Neural crest cell (in vitro differentiated cells): ENCODE data around the gene MPIG6B. TPM values are rescaled to one million over a fixed set of nuclear protein-coding genes. Genes with fewer than 3 reads are reported as not detected.

Experiments used
- DNase-seq: peaks from one replicate; pipeline ENCODE4 v3.0.0; 2021; ENCODE audit warnings: low read depth, mixed read lengths, low spot score
- H3K27ac Mint-ChIP-seq: one replicate; pipeline ENCODE4 v1.8.0; 2021; ENCODE audit warnings: mild to moderate bottlenecking, mixed read lengths; ENCODE audit not compliant: unreplicated experiment
- H3K27me3 Mint-ChIP-seq: 2 replicates; pipeline ENCODE4 v1.8.0; 2021; ENCODE audit warnings: low read depth, mild to moderate bottlenecking, mixed read lengths
- H3K36me3 Mint-ChIP-seq: 2 replicates; pipeline ENCODE4 v1.8.0; 2021; ENCODE audit warnings: low read depth, mild to moderate bottlenecking, mixed read lengths
- H3K4me1 Mint-ChIP-seq: 2 replicates; pipeline ENCODE4 v1.8.0; 2021; ENCODE audit warnings: mixed read lengths
- H3K4me3 Mint-ChIP-seq: one replicate; pipeline ENCODE4 v1.8.0; 2021; ENCODE audit warnings: mild to moderate bottlenecking, mixed read lengths
- H3K9me3 Mint-ChIP-seq: 2 replicates; pipeline ENCODE4 v1.8.0; 2021; ENCODE audit warnings: mixed read lengths
- CTCF ChIP-seq: fragments of 200-600 bp; sonication (generic); conservative IDR thresholded peaks from 2 replicates; pipeline ENCODE4 v1.5.0; 2021; ENCODE audit warnings: antibody characterized with exemption, mild to moderate bottlenecking
- total RNA-seq: library from RNA; stranded (reverse); gene quantifications from 2 replicates; pipeline ENCODE4 v1.2.1, GENCODE V29; 2021

MPIG6B gene
- total RNA-seq, 1 donor from 2014 or later: not detected

DNA sequence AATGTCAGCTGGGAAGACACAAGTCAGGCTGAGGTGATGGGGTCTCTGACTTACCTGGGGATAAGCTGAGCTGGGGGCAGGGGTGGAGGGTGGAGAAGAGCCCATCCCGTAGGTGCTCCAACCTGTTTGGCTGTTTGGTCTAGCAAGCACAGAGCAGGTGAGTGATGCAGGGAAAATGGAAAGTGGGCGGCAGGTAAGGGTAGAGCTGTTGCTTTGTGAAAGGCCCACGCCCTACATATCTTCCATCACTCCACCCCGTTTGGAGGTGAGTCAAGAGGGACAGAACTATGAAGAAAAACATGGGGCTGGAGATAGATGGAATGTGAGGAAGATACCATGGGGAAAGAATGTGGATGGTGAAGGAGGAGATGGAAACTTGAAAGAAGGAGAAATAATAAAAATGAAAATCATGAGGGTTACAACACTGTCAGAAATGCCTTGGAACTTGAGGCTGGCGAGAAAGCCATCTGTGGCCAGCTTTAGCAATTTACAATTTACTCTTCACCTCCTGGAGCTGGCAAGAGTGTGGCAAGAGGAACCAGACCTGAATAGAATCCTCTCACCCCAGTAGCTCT, 2.9 kb upstream of the MPIG6B start:
- Mint-ChIP-seq H3K4me3 (no peak overlapping the region), H3K27ac (no peak overlapping the region), H3K27me3 (peaks cover 3% of the 10 kb centered on the region), H3K4me1 (no peaks in the 10 kb centered on the region), H3K36me3 (peaks cover 7% of the 10 kb centered on the region), H3K9me3 (no peaks in the 10 kb centered on the region)
- TF ChIP-seq CTCF: no peak
- DNase-seq: no peak

GRCh38 chr6:31721351-31722020, 1.7 kb upstream of the MPIG6B start, which contains the start of gene LY6G6C:
Gene LY6G6C, minus strand, starts transcription at chr6:31721746. Its CDS starts 67 bp downstream, at chr6:31721679.
- Mint-ChIP-seq H3K4me1 (peaks cover 4% of the 10 kb centered on the region), H3K27ac (no peak within 1 kb of the TSS), H3K4me3 (peak within 1 kb of the TSS; percentile 59), H3K27me3 (peaks cover 3% of the 10 kb centered on the region), H3K9me3 (no peaks in the 10 kb centered on the region), H3K36me3 (peaks cover 18% of the 10 kb centered on the region)
- DNase-seq: no peak
- TF ChIP-seq CTCF: no peak

- no peak for DNase-seq
- H3K4me3 Mint-ChIP-seq: peak overlapping the region; percentile 59
- no peak for TF ChIP-seq CTCF
- H3K4me1 Mint-ChIP-seq: peaks cover 8% of the 10 kb centered on the region
- H3K9me3 Mint-ChIP-seq: no peaks in the 10 kb centered on the region
- H3K36me3 Mint-ChIP-seq: peaks cover 22% of the 10 kb centered on the region
- no peak overlapping the region for H3K27ac Mint-ChIP-seq
- H3K27me3 Mint-ChIP-seq: peaks cover 3% of the 10 kb centered on the region
Measured at GRCh38 chr6:31722173-31722572, 1.0 kb upstream of the MPIG6B start.

DNA sequence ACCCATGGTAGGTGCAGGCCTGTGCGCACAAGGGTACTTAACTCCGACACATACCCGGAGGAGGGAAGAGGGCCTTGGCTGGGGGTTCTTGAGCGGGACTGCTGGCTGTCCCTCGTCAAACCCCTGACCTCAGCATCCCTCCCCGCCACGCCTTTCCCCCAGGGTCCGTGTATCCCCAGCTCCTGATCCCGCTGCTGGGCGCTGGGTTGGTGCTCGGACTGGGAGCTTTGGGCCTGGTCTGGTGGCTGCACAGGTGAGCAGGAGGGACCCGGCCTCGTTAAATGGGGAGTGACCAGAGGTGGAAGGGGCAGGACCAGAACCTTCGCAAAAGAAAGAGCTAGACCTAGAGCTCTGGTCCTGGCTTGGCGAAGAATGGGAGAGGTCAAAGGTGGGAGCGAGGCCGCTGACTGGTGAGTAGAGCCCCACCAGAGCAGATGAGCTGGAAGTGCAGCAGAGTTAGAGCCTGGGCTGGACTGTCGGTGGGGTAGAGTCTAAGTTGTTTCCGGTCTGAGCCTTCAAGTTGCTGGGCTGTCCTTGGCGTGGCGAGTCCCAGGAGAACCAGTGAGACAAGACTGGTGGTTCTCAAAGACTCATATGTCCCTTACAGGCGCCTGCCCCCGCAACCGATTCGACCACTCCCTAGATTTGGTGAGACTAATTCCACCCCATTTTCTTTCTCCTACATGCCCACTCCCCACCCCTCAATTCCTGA, 963 bp downstream of the MPIG6B start:
- Mint-ChIP-seq H3K9me3 (no peaks in the 10 kb centered on the region), H3K27ac (no peak overlapping the region), H3K27me3 (peaks cover 3% of the 10 kb centered on the region), H3K4me3 (peak overlapping the region; percentile 27), H3K36me3 (peaks cover 28% of the 10 kb centered on the region), H3K4me1 (peaks cover 16% of the 10 kb centered on the region)
- no peak for DNase-seq
- TF ChIP-seq CTCF: no peak

GRCh38 chr6:31725502-31726350, 2.6 kb downstream of the MPIG6B start:
- Mint-ChIP-seq H3K4me3 (peak overlapping the region; percentile 45), H3K36me3 (peaks cover 36% of the 10 kb centered on the region), H3K4me1 (peaks cover 28% of the 10 kb centered on the region), H3K9me3 (no peaks in the 10 kb centered on the region), H3K27me3 (peaks cover 7% of the 10 kb centered on the region), H3K27ac (peak overlapping the region; percentile 38)
- TF ChIP-seq CTCF: no peak
- no peak for DNase-seq
